GM10847 (cell line): Measurements from ENCODE around the gene PRDX3.

Experiments
- POLR2A ChIP-seq: IDR thresholded peaks from 2 replicates; pipeline ENCODE4 v1.6.1; 2011; ENCODE audit not compliant: insufficient read length; ENCODE audit errors: extremely low read depth

Gene PRDX3

DNA sequence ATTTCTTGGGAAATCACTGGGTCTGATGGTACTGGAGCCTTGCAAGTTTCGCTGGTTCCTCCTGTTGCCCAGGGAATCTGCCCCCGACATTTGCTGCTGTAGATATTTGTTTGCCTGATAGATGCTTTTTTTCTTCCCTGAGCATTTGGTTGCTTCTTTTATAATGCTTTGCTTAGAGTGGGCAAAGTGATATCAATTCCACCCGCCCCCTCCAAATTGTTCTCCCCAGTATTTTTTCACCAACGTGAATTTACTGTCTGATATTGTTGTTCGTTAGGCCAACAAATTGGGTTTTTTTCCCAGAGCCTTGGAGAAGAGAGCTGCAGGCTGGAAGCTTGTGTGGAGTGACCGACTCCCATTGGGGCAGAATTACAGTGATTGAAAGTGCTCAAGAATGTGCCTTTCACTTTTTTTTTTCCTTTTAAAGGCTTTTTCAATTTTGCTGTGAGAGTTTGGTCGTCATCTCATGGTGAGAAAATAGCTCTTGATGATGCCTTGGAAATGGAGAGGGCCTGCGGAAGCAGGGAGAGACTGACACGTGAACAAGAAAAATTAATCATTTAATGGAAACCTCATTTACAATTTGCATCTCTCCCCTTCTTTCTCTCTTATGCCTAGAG, 31.2 kb upstream of the PRDX3 start:
- no peak for TF ChIP-seq POLR2A

DNA sequence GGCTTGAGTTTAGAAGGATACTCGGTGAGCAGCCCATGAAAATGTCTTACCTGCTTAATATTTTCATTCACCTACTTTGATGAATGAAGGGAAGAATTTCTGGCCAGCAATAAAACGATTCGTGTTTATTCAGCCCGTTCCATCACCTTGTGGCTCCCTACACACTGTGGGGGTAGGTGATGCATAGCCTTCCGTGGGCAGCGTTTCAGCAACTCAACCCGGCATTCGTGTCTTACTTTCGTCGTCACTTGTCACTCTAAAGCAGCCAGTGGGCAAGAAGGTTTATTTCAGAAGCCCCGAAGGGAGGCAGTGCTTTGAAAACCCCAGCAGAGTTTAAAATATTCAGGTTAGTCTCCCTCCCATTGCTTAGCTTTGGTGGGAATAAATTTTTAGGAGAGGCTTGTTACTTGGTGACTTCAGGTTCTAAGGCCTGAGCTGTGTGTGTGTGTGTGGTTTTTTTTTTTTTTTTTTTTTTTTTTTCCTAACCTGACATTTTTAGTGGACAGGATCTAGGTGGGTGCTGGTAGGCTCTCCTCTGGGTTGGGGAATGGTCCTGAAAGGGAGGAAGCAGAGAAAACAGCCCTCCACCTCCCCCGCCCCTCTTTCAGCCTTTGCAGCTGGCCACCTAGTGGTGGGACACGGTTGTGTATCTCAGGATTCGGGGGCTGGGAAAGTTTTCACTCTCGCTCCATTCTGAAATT, 30.6 kb upstream of the PRDX3 start:
- no peak for TF ChIP-seq POLR2A

- no peak for TF ChIP-seq POLR2A
Observed at GRCh38 chr10:119208553-119208940, 29.9 kb upstream of the PRDX3 start.

GRCh38 chr10:119207713-119208552, 29.3 kb upstream of the PRDX3 start:
- TF ChIP-seq POLR2A, result no peak

DNA sequence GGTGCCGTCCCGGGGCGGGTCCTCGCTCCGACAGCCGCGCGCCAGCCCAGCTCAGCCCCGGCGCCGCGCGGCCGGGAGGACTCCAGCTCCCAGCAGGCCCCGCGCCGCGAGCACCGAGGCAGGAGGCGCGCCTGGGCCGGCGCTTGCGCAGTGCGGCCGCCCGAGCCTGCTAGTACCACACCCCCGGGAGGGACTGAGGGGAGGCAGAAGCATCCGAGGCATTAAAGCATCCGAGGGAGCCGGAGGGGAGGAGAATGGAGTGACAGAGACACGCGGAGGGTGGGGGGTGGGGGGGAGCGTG, 28.7 kb upstream of the PRDX3 start, which contains the start of gene GRK5:
GRK5 (plus strand) TSS at position 206 of the 301 bp plus-strand sequence. CDS start 347 bp downstream, outside the sequence.
- no peak for TF ChIP-seq POLR2A

DNA sequence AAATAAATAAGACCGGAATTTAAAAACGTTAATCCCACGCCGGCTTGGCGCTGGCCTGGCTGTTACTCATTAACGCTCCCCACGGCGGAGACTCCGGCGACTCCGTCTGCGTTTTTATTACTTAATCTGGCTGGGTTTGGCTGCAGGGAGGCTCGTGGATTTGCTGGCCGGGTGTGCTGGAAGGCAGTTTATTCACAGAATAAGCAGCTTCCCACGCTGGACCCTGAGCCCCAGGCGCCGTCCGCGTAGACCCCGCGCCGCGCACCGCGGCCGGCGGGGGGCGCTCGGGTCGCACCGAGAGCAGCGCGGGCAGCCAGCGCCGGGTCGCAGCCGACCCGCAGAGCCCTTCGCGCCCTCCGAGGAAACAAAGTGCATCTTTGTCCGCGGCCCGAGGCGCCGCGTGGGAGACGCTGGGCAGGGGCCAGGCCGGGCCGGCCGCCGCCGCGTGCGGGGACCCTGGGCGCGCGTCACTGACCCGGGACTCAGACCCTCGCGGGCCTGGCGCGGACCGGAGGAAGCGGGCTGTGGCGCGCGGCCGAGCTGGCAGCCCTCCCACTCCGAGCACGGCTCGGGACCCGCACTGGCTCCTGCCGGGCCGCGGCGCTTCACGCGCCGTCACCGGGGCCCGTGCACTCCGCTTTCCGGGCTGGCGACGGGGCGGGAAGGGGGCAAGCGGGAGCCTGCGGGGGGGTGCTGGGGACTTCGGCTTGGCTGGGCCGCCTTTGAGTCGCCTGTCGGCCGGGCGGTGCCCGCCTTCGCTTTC, 28.2 kb upstream of the PRDX3 start:
- peak; percentile 6 for TF ChIP-seq POLR2A

GRCh38 chr10:119205894-119206602, 27.4 kb upstream of the PRDX3 start:
- TF ChIP-seq POLR2A, result peak; percentile 32

DNA sequence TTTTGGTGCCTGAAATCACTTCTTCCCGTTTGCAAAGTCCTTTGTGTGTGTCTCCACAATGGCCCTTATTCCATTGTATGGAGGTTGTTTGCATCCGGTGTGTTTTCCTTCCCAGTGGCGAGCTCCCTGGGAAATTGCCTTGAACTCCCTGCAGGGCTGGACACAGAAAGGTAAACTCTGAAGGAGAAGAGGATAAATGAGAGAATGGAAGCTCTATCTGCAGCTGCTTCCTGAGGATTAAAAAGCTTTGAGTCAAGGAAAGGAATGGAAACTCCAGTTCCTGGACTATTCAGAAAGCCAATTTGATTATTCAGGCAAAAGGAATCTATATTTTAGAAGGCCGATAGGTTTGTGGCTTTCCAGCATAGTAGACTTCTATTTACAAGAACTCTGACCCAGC, 24.4 kb upstream of the PRDX3 start:
- TF ChIP-seq POLR2A, result no peak

DNA sequence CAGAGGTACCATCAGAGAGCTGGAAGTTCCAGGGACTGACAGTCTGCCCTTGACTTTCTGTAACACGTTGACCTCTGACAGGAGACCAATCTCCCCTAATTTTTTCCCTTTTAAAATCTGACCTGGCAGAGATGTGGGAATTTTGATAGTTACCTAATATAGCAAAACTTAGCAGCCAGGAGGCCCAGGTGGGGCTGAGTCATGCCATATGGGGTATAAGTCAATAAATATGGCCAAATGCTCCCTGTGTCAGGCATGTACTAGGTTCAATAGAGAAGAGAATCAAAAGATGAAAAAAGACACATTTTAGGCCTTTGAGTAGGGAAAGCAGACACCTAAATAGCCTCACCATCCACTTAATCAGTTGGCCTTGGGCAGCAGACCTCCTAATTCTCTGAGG, 22.6 kb upstream of the PRDX3 start:
- no peak for TF ChIP-seq POLR2A

GRCh38 chr10:119199231-119199992, 20.8 kb upstream of the PRDX3 start:
- TF ChIP-seq POLR2A, result no peak

GRCh38 chr10:119198438-119198837, 19.8 kb upstream of the PRDX3 start:
- TF ChIP-seq POLR2A, result no peak

- no peak for TF ChIP-seq POLR2A
Observed at GRCh38 chr10:119197921-119198320, 19.3 kb upstream of the PRDX3 start.

GRCh38 chr10:119191881-119192280, 13.3 kb upstream of the PRDX3 start:
- TF ChIP-seq POLR2A, result no peak

DNA sequence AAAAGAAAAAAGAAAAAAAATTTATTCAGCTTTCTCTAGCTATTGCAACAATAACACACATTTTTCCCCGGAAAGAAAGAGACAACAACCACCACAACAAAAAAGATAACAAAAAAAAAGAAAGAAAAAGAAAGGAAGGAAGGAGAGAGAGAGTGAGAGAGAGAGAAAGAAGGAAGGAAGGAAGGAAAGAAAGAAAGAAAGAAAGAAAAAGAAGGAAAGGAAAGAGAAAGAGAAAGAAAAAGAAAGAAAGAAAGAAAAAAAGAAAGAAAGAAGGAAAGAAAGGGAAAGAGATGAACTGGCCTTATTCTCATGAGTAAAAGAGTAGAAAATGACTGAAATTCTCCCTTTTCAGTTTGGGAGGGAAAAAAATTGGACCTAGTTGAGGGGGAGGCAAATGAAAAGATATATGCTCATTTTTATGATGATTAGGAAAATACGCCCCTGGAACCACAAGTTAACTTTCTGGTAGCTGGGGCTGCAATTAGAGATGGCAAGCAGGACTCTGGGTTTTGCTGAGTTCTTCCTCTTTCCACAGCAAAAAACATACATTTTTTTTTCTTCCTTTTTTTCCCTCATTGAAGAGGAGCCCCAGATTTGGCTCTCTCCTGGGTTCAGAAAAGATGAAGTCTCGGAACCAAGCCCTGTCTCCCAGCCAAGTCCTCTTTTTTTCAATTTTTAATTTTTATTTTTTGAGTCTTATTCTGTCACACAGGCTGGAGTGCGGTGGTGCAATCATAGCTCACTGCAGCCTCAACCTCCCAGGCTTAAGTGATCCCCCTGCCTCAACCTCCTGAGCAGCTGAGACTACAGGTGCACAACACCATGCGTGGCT, 12.6 kb upstream of the PRDX3 start:
- no peak for TF ChIP-seq POLR2A

GRCh38 chr10:119190353-119190752, 11.7 kb upstream of the PRDX3 start:
- TF ChIP-seq POLR2A, result no peak
